Spinal cord (tissue), 10 donors: ENCODE results near the gene GMDS. TPM values are rescaled to one million over a fixed set of nuclear protein-coding genes. Genes with fewer than 3 reads are reported as not detected.

Experiments used
- DNase-seq, 6 donors: peaks; one replicate each; pipeline versions ENCODE4 v3.0.0 to v3.0.0-alpha.2; 2013 to 2015; ENCODE audit warnings: low spot score in 6 of 6, low read depth in 4 of 6
- H3K27ac ChIP-seq: one replicate; pipeline ENCODE4 v1.5.1; 2013; ENCODE audit warnings: low read depth, low read length, control low read depth
- H3K27me3 ChIP-seq: one replicate; pipeline ENCODE4 v1.6.1; 2013; ENCODE audit warnings: low read length; ENCODE audit not compliant: control insufficient read depth, insufficient read depth
- H3K36me3 ChIP-seq: one replicate; pipeline ENCODE4 v1.6.1; 2013; ENCODE audit warnings: low read length; ENCODE audit not compliant: control insufficient read depth, insufficient read depth
- H3K4me1 ChIP-seq: one replicate; pipeline ENCODE4 v1.6.1; 2013; ENCODE audit warnings: low read length; ENCODE audit not compliant: control insufficient read depth, insufficient read depth
- H3K4me3 ChIP-seq: one replicate; pipeline ENCODE4 v1.5.1; 2013; ENCODE audit warnings: low read depth, low read length, control low read depth
- H3K9me3 ChIP-seq: one replicate; pipeline ENCODE4 v1.6.1; 2013; ENCODE audit warnings: low read length; ENCODE audit not compliant: control insufficient read depth, insufficient read depth
- WGBS: methylation state at CpG from one replicate; pipeline ENCODE4 v1.1.5; 2013; ENCODE audit warnings: missing lambda C conversion rate; ENCODE audit not compliant: insufficient coverage; 5-methylcytosine and 5-hydroxymethylcytosine counted together
- polyA plus RNA-seq, 2 donors: library from polyadenylated mRNA; unstranded; fragments of 120-200 nt; gene quantifications; one replicate each; pipeline ENCODE4 v1.2.1, GENCODE V29; 2013; ENCODE audit not compliant: insufficient read length in 2 of 2
- total RNA-seq, 2 donors: library from RNA; depleted of rRNA in 1 of 2; stranded (reverse); fragments of 120-200 nt in 1 of 2; fragments of >200 nt in 1 of 2; gene quantifications; one replicate each; pipeline versions ENCODE4 v1.2.3 to v1.2.4, GENCODE V29; 2013 to 2014
- donor health status: healthy.

The GMDS gene
- total and polyA plus RNA-seq, 4 donors, result 35.3 to 87.4 (median 49.6) TPM

- 75% methylated on average over 22 of the region's 22 CpGs for WGBS
- H3K4me1 ChIP-seq, result peaks cover 17% of the 10 kb centered on the region
- H3K27ac ChIP-seq, result no peak overlapping the region
- H3K27me3 ChIP-seq, result peaks cover 49% of the 10 kb centered on the region
- no peak for DNase-seq
- no peaks in the 10 kb centered on the region for H3K9me3 ChIP-seq
- H3K4me3 ChIP-seq, result no peak overlapping the region
- H3K36me3 ChIP-seq, result no peaks in the 10 kb centered on the region
Measured at GRCh38 chr6:1593958-1594314, 651.5 kb downstream of the GMDS start.

- Histone ChIP-seq H3K36me3 (no peaks in the 10 kb centered on the region), H3K4me1 (peaks cover 17% of the 10 kb centered on the region), H3K9me3 (no peaks in the 10 kb centered on the region), H3K4me3 (no peak overlapping the region), H3K27ac (no peak overlapping the region), H3K27me3 (peaks cover 44% of the 10 kb centered on the region)
- no peak for DNase-seq
- 87% methylated on average over 9 of the region's 20 CpGs for WGBS
Measured at GRCh38 chr6:1593286-1593957, 652.0 kb downstream of the GMDS start.

DNA sequence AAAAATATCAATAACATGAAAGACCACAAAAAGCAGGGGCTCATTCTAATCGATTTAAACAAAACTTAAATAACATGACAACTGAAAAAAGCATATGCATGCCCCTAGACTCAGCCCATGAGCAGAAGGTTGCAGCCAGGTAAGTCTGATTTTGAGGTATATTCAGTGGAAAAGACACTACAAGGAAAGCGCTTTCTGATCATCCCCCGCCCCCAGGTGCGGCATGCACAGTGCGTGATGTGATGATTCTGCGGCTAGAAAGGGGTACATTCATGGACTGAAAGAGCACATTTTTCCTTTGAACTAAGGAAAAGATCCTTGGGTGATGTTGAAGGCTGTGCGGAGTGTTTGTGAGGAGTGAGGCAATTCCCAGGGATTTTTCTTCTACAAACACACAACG is 652.6 kb downstream of the GMDS start:
- Histone ChIP-seq H3K9me3 (no peaks in the 10 kb centered on the region), H3K36me3 (no peaks in the 10 kb centered on the region), H3K27me3 (peaks cover 40% of the 10 kb centered on the region), H3K27ac (no peak overlapping the region), H3K4me1 (peaks cover 17% of the 10 kb centered on the region), H3K4me3 (no peak overlapping the region)
- WGBS, result 100% methylated on average over 5 of the region's 8 CpGs
- no peak for DNase-seq

DNA sequence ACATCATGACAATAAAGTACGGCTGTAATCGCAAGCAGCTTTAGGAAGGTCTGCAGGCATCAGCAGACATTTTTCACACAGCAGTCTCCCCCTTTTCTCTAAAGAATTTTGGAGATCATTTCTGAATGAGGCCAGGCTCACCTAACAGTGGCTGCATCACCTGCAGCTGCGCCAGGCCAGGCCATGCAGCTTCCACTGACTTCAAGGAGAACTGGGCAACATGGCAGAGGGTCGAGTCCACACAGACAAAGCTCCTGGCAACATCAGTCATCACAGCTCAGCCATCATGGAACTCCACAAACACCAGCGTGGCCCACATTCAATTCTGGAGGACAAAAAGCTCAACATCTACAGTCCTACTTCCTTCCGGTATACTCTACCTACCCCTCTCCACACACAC is 653.5 kb downstream of the GMDS start:
- Histone ChIP-seq H3K27me3 (peaks cover 33% of the 10 kb centered on the region), H3K27ac (no peak overlapping the region), H3K9me3 (no peaks in the 10 kb centered on the region), H3K4me1 (peaks cover 17% of the 10 kb centered on the region), H3K36me3 (no peaks in the 10 kb centered on the region), H3K4me3 (no peak overlapping the region)
- 86% methylated on average over 5 of the region's 6 CpGs for WGBS
- DNase-seq, result no peak

DNA sequence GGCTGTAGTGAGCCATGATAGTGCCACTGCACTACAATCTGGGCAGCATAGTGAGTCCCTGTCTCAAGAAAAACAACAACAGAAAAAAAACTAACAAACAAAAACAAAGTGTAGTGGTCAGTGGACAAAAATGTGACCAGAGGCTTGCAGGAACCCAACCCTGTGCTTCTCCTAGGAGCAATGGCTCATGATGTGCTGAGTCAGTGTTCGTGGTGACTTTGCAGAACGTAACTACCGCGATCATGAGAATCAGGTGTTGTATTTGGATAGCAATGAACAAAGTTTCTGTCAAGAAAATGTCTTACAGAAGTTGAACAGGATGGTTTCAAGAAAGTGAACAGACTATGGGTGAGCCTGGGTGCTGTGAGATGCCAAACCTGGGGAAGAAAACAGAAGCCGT is 654.2 kb downstream of the GMDS start:
- WGBS, result 98% methylated on average over 5 of the region's 5 CpGs

GRCh38 chr6:1590580-1590979 is 654.8 kb downstream of the GMDS start:
- Histone ChIP-seq H3K36me3 (no peaks in the 10 kb centered on the region), H3K27me3 (peaks cover 27% of the 10 kb centered on the region), H3K9me3 (no peaks in the 10 kb centered on the region), H3K27ac (no peak overlapping the region), H3K4me1 (peaks cover 10% of the 10 kb centered on the region), H3K4me3 (no peak overlapping the region)
- WGBS, result 95% methylated on average over 7 of the region's 9 CpGs
- no peak for DNase-seq

More for the DNA sequence above, 654.2 kb downstream of the GMDS start:
- Histone ChIP-seq H3K4me1 (peaks cover 16% of the 10 kb centered on the region), H3K27me3 (peaks cover 32% of the 10 kb centered on the region), H3K9me3 (no peaks in the 10 kb centered on the region), H3K27ac (no peak overlapping the region), H3K36me3 (no peaks in the 10 kb centered on the region), H3K4me3 (no peak overlapping the region)
- DNase-seq, result no peak

DNA sequence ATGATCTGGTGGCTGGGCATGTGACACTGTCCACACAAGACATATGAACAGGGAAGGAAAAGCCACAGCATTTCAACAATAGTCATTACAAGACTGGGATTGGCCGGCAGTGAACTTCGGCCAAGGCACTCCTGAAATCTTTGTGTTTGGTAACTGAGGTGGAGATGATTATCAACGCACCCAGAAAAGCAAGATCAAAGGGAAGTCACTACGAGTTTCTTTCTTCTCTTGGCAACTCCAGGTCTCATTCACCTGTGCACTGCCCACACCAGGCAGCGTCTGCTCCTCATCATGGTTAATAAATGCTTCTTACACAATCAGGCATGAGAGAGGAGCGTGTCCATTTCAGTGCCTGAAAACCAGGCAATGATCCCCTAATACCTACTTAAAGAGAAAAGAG is 656.2 kb downstream of the GMDS start:
- DNase-seq, result no peak
- H3K4me3 ChIP-seq, result no peak overlapping the region
- peaks cover 4% of the 10 kb centered on the region for H3K4me1 ChIP-seq
- no peak overlapping the region for H3K27ac ChIP-seq
- 100% methylated on average over 1 of the region's 6 CpGs for WGBS
- H3K36me3 ChIP-seq, result no peaks in the 10 kb centered on the region
- H3K9me3 ChIP-seq, result no peaks in the 10 kb centered on the region
- peaks cover 14% of the 10 kb centered on the region for H3K27me3 ChIP-seq

- no peak for DNase-seq
- 96% methylated on average over 6 of the region's 12 CpGs for WGBS
- Histone ChIP-seq H3K36me3 (no peaks in the 10 kb centered on the region), H3K4me1 (no peaks in the 10 kb centered on the region), H3K27me3 (peaks cover 3% of the 10 kb centered on the region), H3K27ac (no peak overlapping the region), H3K4me3 (no peak overlapping the region), H3K9me3 (no peaks in the 10 kb centered on the region)
Measured at GRCh38 chr6:1587977-1588376, 657.4 kb downstream of the GMDS start.

GRCh38 chr6:1587546-1587945 is 657.9 kb downstream of the GMDS start:
- Histone ChIP-seq H3K4me1 (no peaks in the 10 kb centered on the region), H3K36me3 (no peaks in the 10 kb centered on the region), H3K4me3 (no peak overlapping the region), H3K27ac (no peak overlapping the region), H3K27me3 (no peaks in the 10 kb centered on the region), H3K9me3 (no peaks in the 10 kb centered on the region)
- WGBS, result 90% methylated on average over 5 of the region's 7 CpGs
- DNase-seq, result no peak

DNA sequence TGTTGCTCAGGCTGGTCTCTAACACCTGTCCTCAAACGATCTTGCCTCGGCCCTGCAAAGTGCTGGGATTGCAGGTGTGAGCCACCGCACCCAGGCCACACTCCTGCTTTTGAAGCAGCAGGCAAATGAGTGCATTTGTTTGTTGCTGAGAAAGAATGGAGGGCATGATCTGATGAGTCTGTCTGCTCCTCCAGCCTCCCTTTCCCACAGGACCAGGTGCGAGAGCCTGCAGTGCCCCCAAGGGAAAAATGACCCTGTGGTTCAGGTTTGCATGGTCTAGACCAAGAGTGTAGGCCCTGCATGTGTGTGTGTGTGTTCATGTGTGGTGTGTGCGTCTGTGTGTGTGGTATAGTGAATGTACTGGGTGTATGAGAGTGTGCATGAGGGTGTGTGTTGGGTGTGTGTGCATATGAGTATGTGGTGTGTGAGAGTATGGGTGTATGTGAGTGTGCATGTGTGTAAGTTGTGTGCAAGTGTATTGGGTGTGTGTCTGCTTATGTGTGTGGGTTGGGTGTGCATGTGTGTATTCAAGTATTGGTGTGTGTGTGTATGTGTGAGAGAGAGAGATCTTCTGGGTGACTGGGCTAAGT is 658.4 kb downstream of the GMDS start:
- 100% methylated on average over 4 of the region's 5 CpGs for WGBS
- Histone ChIP-seq H3K36me3 (no peaks in the 10 kb centered on the region), H3K27me3 (no peaks in the 10 kb centered on the region), H3K27ac (no peak overlapping the region), H3K4me3 (no peak overlapping the region), H3K4me1 (no peaks in the 10 kb centered on the region), H3K9me3 (no peaks in the 10 kb centered on the region)
- no peak for DNase-seq
